EL (cell line): ENCODE data around the gene CCDC9B.

Experiments used
- DNase-seq: peaks from one replicate; pipeline ENCODE4 v3.0.0-alpha.2; 2016

CCDC9B gene

GRCh38 chr15:40344631-40345120 is 3.9 kb upstream of the CCDC9B start:
- DNase-seq, result peak; percentile 73

- DNase-seq, result peak; percentile 63
These were observed 3.5 kb upstream of the CCDC9B start for GRCh38 chr15:40344217-40344616.

GRCh38 chr15:40343512-40343911 is 2.8 kb upstream of the CCDC9B start:
- peak; percentile 98 for DNase-seq

- DNase-seq, result peak; percentile 45
These were observed 1.9 kb upstream of the CCDC9B start for GRCh38 chr15:40342416-40343320.

- DNase-seq, result peak; percentile 66
These were observed 550 bp downstream of the CCDC9B start for GRCh38 chr15:40340038-40340739.

- DNase-seq, result no peak
These were observed 1.2 kb downstream of the CCDC9B start for GRCh38 chr15:40339621-40339945.

GRCh38 chr15:40338921-40339620 is 1.7 kb downstream of the CCDC9B start:
- peak; percentile 99 for DNase-seq

GRCh38 chr15:40338041-40338657 is 2.6 kb downstream of the CCDC9B start:
- peak; percentile 78 for DNase-seq

- no peak for DNase-seq
These were observed 3.1 kb downstream of the CCDC9B start for GRCh38 chr15:40337597-40337996.

GRCh38 chr15:40336744-40337122 is 4.0 kb downstream of the CCDC9B start:
- no peak for DNase-seq

- no peak for DNase-seq
These were observed 4.6 kb downstream of the CCDC9B start for GRCh38 chr15:40335938-40336743.

GRCh38 chr15:40334941-40335795 is 5.6 kb downstream of the CCDC9B start:
- no peak for DNase-seq

GRCh38 chr15:40334541-40334940 is 6.2 kb downstream of the CCDC9B start:
- no peak for DNase-seq

GRCh38 chr15:40333922-40334492 is 6.7 kb downstream of the CCDC9B start:
- DNase-seq, result no peak

GRCh38 chr15:40332113-40332781 is 8.5 kb downstream of the CCDC9B start:
- no peak for DNase-seq

GRCh38 chr15:40331637-40332036 is 9.1 kb downstream of the CCDC9B start:
- no peak for DNase-seq

- DNase-seq, result no peak
These were observed 9.7 kb downstream of the CCDC9B start for GRCh38 chr15:40331026-40331425.

- no peak for DNase-seq
These were observed 10.3 kb downstream of the CCDC9B start for GRCh38 chr15:40330368-40330836.

GRCh38 chr15:40329804-40330203 is 10.9 kb downstream of the CCDC9B start:
- DNase-seq, result no peak

- no peak for DNase-seq
These were observed 12.0 kb downstream of the CCDC9B start for GRCh38 chr15:40328751-40329150.
